ENCODE results near the gene AKAP17A.

- no peak for TF ChIP-seq POLR2A (IDR thresholded peaks at IDR 0.05; ENCODE audit: low read length)
- no peak for TF ChIP-seq GATA1 (IDR thresholded peaks at IDR 0.05; ENCODE audit: low read depth, low read length)
These were observed 1.9 kb upstream of the AKAP17A start for GRCh38 chrX:1589356-1590130.

Data from erythroblast (primary cell).